NCI-H526 treated with DMSO at 0.1 percent for 48 hours (cell line): ENCODE results near the gene C1QTNF1.

Source experiments
- DNase-seq: peaks from one replicate; lab custom pipeline; 2025; lab: John Stamatoyannopoulos, UW

Gene C1QTNF1

DNA sequence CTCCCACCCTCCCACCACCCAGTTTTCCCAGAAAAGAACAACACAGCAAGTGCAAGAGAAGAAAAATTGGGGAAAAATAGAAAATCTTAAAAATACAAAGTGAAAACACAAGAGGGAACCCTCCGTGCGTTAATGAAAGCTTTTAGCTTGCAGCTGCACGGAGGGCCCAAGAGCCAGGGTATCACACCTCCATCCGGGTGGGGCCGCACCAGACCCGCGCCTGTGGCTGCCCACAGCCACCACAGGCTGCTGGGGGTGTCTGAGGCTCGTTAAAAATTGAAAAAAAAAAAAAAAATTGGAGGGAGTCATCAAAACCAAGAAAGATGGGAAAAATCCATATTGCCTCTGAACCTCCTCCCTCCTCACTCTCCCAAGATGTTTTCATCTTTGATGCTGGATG, 69.3 kb downstream of the C1QTNF1 start:
- DNase-seq: no peak

DNA sequence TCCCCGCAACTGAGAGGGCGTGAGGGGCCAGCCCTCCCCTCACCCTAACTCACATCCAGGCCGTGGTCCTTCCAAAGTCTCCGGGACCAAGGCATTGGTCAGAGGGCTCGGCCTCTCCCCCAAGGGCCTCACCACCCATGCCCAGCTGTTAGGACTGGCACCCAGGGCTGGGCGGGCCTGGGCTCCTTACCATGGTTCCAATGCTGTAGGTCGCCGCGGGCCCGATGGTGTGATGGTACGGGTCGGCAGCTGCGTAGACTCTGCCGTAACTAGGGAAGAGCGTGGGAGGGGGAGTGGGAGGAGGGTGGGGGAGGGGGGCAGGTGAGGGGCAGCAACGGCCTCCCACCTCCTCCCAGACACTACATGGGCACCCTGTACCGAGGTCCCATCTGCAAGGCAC, 70.3 kb downstream of the C1QTNF1 start:
- no peak for DNase-seq

DNA sequence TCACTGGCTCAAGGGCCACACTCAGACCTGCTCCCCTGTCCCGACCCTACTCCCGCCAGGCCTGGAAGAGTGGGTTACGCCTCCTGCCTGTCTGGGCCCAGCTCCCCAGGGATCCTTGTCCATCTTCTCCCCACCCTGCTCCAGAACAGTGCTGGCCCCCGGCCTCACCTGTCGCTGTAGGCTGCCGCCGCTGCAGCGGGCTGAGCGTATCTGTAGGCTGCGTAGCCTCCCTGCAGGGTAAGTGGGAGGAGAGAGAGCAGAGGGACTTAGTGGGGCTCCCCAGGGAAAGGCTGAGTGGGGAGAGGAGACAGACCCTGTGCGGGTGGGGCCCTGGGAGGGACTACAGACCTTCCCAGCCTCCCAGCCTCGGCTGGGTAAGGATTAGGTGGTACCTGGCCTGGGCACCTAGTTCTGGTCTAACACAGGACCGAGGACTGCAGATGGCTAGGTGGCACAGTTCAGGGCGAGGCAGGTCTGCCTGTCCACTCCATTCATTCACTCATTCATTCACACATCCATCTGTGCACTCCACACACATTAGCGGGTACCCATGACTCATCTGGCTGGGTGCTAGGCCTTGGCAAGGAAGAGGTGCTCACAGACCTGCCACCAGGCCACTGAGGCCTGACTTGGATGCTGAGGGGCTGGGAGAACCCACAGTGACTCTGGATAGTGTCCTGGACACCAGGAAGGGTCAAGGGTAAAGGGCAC, 71.5 kb downstream of the C1QTNF1 start:
- DNase-seq: no peak

DNA sequence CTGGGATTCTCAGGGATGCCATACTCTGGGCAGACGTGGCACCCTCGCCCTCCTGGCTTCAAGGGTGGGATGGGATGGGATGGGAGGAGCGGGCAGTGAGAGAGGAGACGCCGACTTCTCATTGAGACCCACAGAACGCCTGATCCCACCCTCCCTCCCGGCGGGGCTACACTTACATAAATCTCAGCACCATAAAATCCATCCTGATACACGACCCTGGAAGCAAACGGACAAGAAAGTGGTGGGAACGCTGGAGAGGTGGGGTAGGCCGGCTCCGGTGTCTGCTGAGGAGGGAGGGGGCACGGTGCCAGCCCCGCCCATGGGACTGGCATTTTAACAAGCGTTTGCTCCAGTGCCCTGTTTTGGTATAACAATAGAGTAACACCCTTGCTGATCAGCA, 72.5 kb downstream of the C1QTNF1 start:
- DNase-seq: no peak

DNA sequence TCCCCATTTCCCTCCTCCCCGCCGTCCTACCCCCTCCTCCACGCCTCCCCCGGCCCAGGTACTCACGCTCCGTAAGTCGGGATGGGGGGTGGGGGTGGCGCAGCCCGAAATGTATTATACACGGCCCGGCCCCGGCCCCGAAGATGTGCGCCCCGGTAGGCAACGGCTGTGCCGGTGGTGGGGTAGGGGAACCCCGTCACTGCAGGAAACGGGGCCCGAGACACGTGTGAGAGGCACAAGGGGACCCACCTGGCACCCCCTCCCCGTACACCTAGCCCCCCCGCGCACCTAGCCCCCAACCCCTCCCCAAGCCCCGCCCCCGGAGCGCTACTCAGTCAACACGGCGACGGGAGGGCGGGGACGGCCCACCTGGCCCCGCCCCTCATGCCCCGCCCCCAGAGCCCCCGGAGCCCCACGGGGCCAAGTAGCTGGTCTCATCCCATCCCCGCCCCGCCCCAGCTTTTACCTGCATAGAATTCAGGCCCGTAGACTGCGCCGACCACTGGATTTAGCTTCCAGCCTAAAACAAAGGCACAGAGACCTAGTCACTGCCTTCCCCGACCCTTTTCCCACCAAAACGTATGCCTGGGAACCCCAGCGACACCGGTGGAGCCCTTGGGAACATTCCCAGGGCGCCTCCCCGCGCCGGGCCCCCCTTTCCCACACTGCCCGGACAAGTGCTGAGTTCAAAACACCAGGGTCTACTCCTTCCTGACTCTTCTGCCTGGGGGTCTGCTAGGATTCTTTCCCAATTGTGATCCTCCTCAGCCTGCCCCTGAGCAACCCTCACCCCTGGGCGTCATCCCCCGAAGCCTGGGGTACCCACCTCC, 73.5 kb downstream of the C1QTNF1 start:
- no peak for DNase-seq

DNA sequence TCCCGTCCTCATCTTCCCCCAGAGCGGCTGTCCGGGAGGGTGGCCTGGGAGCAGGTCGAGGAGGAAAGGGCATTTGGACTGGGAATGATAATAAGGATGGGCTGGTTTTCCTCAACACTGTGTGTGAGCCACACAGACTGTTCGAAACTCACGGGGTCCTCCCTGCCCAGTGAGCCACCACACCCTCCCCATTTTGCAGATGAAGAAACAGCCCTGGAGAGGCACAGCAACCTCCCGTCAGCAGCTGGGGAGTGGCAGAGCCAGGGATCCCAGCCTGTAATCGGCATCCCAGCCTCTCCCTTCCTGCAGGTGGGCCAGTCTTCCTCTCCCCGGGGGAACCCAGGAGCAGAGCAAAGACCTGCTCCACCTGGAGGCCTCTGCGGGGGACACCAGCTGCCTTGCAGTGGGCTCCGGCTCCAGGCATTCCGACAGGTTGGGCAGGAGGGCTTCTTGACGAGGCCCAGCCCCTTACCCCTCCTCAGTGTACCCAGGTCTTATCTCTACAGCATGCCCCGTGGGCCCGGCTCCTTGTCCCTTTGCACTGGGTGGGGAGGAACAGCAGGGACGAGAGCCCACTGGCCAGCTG, 74.4 kb downstream of the C1QTNF1 start:
- no peak for DNase-seq
